GM19468 (cell line): Measurements from ENCODE around the gene CCDC146.
"Not testable (repeated sequence)": the region's sequence is repeated elsewhere in the genome, so short reads cannot be mapped to it uniquely, and the experiment has no call there.

Experiments used
- ATAC-seq: cut with Tn5 transposase; IDR thresholded peaks from one replicate; pipeline ENCODE4 v1.9.1; 2021; ENCODE audit warnings: mild to moderate bottlenecking, moderate library complexity, moderate number of reproducible peaks; ENCODE audit not compliant: unreplicated experiment; ENCODE audit errors: extremely low read depth

The CCDC146 gene

DNA sequence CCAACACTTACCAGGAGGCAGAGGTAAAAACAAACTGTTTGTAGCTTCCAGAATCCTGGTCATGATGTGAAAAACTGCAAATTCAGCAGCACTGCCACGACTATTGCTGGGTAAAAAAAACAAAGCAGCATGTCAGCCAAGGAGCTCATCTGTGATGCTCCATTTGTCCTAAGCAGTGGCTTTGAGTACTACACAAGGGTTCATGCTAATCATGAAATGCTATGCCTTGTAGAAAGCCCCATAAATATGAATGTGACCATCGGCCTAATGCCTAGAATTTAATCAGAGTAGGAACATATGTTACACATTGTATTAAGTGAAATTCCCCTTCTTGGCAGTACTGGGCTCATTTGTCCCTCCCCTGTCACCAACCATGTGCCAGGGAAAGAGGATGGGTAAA lies 198.3 kb downstream of the CCDC146 start:
- no peak for ATAC-seq

- no peak for ATAC-seq
Observed at GRCh38 chr7:77321300-77321699, 198.9 kb downstream of the CCDC146 start.

DNA sequence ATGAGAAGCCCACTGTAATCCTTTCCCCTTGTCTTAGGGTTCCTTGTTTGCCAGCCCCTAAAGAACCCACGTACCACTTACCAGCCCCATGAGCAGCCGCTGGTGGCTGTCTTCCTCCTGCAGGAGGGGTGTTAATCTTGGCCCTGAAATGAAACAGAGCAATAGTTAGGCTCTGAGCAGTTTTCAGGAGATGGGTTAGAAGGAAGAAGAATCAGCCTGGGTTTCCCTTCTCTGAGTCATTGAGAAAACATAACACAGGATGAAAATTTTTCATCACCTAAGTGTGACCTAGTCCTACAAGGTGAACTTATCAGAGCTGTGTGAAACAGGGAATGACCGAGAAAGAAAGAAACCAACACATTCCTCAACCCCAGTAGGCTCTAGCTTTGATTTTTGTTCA lies 203.7 kb downstream of the CCDC146 start:
- ATAC-seq: no peak

- ATAC-seq: no peak
Observed at GRCh38 chr7:77327067-77327931, 204.9 kb downstream of the CCDC146 start.

- no peak for ATAC-seq
Observed at GRCh38 chr7:77327932-77328628, 205.7 kb downstream of the CCDC146 start.

DNA sequence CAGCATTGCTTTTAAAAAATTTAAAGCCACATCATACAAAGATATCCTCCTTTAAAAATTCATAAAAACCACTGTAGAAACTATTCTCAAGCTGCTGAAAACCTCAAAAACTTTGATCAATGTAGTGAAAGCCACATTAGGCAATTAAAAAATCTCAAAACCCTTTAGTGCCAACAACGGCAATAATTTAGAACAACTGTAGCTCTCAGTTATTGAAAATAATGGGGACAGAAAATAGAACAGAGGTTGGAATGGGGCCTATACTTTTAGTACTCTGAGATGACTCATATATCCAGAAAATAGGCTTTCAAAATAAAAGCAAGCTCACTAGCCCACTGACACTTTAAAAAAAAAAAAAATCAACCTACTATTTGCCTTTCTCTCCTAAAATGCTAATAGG lies 206.3 kb downstream of the CCDC146 start:
- ATAC-seq: no peak

DNA sequence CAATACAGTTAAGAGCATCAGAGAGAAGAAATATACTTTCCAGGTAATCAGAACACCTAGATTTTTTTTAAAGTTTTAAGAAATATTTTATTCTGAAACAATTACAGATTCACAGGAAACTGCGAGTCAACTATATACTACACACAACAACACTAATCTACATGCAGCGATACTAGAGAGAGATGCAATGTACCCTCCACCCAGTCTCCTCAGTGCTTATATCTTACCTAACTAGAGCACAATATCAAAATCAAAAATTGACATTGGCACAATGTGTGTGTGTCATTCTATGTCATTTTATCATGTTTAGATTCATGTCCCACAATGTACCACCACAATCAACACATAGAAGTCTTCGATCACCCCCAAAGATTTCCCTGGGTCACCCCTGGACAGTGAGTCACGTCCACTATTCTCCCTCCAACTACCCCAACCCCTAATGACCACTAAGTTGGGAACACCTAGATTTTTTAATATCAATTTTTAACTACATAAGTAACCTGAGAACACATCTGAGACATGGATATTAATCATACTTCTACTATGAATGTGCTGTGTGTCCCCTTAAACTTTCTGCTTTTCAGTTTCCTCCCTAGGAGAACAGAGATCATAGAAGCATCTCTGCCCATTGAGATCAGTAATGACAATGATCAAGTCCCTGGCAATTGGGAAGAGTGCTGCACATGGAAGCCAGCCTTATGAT lies 207.2 kb downstream of the CCDC146 start:
- ATAC-seq: no peak

DNA sequence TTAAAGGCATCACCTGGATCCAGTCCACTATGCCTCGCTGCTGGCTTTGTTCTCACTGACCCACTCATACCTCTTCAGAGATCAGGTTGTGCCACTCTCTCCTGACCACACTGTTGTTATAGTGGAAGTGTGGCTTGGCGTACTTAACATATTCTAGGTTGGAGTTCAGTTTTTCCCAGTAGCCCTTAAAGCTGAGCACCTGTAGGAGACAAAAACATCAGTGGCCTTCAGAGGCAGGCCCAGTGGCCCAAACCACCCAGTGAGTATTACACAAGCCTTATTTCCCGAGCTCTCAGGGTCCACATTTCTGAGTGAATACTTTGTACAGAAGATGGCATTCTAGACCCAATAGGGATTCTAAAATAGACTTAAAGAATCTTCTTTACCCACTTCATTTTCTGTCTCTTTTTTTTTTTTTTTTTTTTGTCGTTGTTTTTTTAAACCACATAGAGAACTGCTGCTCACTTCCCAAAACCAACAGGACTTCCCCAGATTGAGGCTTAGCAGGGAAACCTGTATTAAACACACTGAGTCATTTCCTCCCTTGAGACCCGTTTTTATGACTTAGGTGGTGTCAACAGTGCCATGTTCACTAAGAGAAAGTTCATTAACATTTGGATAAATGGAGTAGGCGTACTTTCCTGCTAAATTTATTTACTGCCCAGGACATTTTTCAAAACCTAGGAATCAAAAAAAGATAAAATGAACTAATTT lies 207.9 kb downstream of the CCDC146 start:
- ATAC-seq: no peak

DNA sequence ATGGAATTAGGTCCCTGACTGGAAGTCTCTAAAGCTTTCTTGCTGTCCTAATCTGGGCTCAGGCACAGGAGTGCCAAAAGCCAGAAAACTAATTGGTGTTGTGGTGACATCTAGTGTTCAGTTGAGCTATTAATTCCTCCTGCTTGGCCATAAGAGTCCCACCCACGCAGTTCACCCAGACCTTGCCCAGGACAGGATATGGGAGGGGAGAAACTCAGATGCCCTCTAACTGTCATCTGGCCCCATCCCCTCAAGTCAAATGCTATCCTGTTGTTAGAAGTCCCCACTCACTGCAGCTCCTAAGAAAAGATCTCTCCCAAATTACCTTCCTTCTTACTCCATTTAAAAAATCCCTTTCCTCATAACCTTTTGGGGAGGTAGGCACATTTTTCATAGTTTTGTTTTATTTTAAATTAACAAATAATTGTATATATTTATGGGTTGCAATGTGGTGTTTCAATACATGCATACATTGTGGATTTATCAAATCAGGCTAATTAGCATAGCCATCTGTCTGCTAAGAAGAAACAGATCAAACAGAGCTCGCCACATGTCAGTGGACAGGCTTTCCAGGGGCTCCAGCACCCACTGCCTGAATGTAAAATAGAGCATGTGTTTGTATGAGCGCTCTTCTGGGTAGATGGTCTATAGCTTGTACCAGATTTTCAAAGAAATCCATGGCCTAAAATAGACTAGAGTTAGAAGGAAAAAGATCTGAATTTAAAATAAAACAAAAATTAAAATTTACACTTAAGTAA lies 209.7 kb downstream of the CCDC146 start:
- peak; percentile 40 for ATAC-seq

- not testable (repeated sequence) for ATAC-seq
Observed at GRCh38 chr7:77334039-77334438, 211.6 kb downstream of the CCDC146 start.

DNA sequence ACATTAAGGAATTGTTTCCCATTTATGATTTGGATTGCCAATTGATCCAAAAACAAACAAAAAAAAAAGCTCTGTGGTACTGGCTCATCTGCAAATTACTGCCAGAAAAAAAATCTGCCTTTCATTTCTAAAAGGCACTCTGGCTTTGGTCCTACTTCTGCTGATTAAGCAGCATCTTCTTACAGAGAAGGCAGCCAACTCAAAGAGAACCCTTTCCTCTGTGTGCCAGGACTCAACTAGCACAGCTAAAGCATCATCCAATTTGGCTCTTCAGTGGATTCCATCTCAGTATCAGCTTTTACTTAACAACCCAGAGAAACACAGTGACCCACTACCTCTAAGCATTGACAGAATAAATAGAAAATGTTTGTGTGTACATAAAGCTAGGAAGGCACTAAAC lies 213.2 kb downstream of the CCDC146 start:
- ATAC-seq: no peak

DNA sequence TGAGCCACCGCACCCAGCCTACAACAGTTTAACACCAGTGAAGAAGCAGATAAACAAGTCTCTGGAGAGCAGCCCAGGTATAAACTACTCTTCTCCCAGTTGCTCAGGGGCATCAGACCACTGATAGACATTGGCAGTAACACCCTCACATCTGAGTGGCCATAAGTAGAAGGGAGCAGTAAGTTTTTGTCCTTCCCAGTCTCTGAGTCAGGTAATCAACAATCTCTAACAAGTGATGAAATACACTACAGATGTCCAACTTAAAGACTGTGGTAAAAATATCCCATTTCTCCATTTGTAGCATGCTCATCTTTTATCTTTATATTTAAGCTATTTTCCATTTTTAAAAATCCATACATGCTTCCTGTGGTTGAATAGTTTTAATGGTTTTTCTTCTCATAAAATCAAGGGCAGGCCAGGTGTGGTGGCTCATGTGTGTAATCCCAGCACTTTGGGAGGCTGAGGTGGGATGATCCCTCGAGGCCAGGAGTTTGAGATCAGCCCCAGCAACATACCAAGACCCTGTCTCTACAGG lies 215.1 kb downstream of the CCDC146 start:
- ATAC-seq: no peak

DNA sequence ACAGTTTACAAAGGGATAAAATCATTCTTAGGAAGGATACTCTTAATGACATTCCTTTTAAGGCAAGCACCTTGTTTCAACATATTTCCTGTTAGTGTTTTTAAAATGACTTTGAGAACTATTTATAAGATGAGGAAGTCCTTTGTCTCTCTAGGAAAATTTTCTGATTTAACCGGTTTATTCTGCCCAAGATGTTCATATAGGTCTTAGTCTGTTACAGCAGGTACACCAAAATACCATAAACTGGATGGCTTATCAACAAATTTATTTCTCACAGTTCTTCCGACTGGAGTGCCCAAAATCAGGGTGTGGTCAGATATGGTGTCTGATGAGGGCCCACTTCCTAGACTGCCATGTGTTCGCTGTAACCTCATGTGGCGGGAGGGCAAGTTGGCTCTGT lies 215.8 kb downstream of the CCDC146 start:
- no peak for ATAC-seq

DNA sequence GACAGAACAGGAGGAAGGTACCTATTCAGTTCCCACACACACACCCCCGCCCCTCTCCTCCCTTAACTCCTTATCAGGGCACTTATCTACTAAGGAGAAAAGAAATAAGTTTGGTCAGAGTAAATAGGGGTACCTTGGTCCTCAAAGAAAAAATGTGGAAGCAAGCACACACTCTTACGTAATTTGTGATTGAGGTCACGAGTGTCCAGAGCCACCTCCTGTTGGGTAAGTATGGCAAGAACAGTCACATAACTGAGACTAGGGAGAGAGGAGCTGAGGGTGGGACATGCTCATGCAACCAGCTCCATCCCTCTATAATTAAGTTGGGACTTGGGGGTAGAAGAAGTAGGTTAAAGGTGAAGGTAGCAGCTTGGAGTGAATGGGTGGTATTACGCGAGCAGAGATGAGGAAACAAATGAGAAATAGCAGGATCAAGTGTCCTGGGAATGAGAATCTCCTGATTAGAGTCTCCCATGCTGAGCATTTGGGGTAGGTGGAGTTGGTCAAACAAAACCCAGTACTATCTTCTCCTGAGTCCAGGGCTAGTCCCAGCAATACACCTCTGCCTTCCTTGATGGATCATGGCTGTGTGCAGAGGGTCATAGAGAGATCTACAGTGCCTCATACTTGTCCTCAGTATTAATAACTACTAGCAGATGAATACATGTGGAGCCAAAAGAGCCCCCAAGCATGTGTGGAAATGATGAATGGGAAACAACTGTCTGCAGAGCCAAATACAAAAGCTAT lies 216.6 kb downstream of the CCDC146 start:
- no peak for ATAC-seq

- ATAC-seq: no peak
Observed at GRCh38 chr7:77339726-77340125, 217.3 kb downstream of the CCDC146 start.
